ENCODE measurements around the gene LAMTOR5.
A peak's percentile ranks its signal among the peaks of the same experiment; 100 is the strongest.
"Not testable (repeated sequence)": the region's sequence is repeated elsewhere in the genome, so short reads cannot be mapped to it uniquely, and the experiment has no call there.

LAMTOR5 gene

DNA sequence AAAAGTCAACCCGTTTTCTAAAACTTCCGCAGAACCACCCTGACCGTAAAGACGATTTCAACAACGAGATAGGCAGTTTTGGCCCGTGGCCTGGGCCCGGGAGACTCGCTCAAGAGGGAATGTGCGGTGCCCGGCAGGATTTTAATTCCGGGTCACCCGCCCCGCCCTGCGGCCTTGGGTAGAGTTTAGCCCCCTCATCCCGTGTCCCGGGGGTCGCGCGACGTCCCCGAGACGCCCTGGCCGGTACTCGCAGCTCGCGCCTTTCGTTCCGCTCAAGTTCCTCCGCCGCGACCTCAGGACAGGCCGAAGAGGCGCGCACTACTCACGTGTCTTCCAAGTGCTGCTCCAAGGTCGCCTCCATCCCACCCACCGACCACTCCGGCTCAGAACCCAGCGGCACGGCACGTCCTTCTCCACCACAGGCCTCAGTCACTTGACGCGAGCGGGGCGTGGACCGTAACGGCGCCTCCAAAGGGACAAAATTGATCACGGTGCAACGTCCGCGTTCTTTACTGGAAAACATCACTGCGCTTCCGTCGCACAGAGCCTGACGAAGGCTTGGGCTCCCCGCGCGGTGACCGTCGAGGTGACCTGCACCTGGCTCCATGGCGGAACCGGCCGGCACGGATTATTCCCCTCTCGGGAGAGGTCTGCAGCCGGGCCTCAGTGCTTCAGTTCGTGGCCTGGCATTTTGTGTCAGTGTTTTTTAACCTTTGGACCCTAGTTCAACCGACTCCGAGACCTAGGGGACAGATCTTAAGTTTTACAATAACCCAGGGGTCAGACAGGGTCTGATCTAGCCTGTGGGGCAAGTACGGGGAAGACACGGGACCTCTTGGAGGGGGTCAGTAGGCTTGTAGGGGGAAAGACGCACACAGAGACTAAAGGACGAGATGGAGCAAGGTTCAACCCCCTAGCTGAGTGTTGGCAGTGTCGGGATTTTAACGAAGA, at the start of gene LAMTOR5:
Gene LAMTOR5, minus strand, starts transcription at position 435 of the 951 bp plus-strand sequence. Its CDS starts 74 bp downstream, at position 361.
- no peak for DNase-seq (ENCODE audit: low read depth)

DNA sequence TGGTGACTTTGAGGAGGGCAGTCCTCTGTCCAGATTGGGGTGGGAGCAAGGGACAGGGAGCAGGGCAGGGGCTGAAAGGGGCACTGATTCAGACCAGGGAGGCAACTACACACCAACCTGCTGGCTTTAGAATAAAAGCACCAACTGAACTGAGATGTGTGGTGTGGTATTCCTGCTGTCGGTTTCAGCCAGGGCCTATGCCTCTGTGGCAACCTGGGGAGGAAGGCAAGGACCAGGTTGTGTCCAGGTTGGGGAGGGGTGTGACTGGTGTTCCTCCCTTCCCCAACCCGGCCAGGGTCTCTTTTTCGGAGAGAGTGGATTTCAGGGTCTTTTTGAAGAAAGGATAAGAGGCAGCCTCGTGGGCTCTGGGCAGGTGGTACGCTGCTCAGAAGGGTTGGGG, 49.7 kb upstream of the LAMTOR5 start:
- DNase-seq (ENCODE audit: low read depth): no peak

DNA sequence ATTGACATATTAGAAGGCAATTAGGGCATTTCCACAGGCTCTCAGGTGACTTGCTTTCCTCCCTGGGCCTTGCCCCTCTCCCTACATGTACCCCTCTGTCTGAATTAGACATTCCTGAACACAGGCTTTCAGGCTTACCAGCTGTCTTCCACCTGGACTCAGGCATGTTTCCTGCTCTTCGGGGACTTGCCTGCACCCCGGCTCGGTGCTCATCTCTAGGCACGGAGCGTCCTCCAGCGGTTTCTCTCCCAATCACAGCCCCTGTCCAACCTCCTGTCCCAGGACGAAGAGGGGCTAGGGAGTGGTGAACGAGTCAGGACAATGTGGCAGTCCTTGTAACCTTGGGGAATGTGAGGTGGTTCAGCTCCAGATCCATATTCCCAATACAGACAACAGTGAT, 47.7 kb upstream of the LAMTOR5 start:
- no peak for DNase-seq (ENCODE audit: low read depth)

DNA sequence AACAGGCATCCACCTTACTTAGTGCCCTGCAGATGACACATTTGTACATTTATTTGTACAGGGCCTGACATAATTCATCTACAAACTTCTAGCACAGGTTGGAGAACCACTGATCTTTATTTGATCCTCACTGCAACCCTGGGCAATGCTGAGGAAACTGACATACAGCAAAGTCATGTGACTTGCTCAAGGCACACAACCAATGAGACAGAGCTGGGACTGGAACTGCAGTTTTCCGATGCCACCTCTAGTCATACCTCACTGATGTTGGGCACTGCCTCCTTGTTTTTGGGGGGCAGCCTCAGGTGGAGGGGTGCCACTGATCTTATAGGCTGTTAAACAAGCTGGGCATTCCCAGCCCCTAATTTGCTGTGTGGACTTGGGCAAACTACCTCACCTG, 46.8 kb upstream of the LAMTOR5 start:
- no peak for DNase-seq (ENCODE audit: low read depth)

DNA sequence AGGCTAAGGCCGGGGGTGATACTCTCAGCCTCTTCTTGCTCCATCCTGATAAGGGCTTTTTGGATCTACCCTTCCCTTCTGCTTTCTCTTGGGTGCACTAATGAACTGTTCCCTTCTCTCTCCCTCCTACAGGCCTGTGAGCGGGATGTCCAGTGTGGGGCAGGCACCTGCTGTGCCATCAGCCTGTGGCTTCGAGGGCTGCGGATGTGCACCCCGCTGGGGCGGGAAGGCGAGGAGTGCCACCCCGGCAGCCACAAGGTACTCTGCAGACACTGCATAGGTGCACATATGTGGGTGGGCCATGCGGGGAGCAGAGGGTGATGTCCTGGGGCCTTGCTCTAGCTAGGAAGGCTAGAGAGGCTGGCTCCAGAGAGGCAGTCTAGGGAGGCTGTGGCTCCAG, 46.3 kb upstream of the LAMTOR5 start:
- DNase-seq (ENCODE audit: low read depth): no peak

DNA sequence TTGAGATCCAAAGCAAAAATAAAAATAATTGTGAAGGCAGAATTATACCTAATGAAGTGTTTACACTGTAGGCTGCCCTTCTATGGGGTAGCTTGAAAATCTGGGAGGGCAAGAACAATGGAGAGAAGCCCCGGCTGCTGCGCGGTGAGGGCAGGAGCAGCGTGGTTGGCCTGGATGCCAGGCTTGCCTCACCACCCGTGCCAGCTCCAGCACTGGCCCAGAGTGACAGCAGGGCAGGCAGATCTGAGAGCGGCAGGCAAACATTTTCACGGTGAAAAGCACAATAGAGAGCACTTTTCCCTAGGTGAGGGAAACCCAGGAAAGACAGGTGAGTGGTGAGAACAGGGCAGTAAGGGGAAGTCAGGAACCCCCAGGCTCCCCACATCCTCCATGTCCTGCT, 44.8 kb upstream of the LAMTOR5 start:
- no peak for DNase-seq (ENCODE audit: low read depth)

DNA sequence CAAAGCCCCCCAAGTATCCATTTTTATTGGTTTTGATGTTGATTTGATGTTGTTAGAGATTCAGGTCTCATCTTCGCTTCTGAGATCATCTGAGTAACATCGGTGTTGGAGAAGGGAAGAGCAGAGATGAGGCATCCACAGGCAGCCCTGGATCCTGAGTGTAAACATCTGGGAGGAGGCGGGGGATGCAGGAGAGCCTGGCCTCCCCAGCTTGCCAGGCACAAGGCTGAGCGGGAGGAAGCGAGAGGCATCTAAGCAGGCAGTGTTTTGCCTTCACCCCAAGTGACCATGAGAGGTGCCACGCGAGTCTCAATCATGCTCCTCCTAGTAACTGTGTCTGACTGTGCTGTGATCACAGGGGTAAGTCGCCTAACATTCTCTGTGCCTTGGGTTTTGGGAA, 43.4 kb upstream of the LAMTOR5 start, which contains the start of gene PROK1:
Gene PROK1, plus strand, starts transcription at position 221 of the 400 bp plus-strand sequence. Its CDS starts 68 bp downstream, at position 289.
- DNase-seq (ENCODE audit: low read depth): no peak

DNA sequence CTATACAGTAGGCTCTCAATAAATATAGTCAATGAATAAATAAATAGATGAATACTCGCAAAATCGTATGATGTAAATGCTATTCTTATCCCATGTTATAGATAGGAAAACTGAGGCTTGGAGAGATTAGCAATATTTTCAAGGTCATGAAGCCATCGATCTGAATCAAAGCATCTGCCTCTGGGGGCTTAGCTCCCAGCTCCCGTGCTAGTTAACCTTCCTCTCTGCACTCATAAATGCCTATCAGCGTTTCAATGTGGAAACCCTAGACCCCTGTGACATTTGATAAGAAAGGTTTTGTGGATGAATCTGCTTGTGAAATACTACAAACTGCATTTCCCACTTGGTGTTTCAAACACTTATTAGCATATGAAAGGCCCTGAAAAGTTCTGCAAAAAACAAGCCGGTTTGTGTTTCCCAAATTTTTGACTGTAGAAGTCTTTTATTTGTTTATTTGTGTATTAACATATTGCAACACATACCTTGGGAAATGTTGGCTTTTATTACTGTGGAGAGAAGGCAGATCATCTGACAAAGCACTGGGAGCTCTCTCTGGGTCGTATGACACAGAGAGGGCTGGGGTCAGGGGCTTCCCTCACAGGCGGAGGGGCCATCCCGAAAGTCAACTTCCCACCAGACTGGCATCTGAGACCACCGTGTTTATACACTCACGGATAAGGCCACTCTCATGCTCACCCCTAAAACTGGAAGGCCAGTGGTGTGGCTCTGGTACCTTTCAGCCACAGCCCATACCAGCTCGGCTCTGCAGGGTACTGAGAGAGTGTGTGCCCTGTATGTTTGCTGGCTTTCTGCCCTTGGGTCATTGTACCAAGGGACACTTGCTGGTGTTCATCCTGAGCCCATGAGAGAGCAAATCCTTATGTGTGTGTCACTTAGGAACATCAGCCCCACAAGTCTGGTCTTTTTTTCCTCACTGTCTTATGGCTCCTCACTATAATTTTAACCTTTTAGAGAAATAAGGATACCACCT, 42.5 kb upstream of the LAMTOR5 start:
- DNase-seq (ENCODE audit: low read depth): no peak

DNA sequence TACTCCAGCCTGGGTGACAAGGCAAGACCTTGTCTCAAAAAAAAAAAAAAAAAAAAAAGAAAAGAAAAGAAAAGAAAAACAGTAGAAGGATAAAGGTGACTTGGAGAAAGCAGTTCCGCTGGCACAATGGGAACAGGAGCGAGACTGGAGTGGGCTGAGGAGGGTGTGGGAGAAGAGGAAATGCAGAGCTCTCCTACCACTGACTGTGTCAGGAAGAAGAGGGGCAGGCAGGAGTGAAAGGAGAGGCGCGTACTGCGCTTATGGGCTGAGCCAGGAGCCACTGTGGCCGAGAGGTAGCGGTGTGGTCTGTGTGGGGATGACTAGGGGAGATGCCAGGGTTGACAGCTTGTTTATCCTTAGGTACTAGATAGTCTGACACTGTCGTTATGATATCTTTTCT, 37.1 kb upstream of the LAMTOR5 start:
- no peak for DNase-seq (ENCODE audit: low read depth)

DNA sequence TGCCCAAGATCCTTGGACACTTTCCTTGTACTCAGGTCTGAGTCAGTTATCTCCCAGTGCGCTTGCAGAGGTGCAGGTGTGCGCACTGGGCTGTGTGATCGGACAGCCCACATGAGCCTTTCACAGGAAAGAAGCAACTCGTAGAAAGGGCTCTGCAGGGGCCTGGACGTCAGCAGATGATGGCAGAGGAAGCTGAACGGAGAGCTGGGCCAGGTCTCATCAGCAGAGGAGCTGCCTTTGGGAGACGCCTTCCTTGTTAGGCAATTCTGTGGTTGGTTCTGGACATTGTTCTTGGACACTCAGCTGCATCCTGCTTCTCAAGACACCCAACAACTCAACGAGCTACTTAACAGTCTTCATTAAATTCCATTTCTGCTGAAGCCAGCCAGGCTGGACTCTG, 36.0 kb upstream of the LAMTOR5 start:
- DNase-seq (ENCODE audit: low read depth): no peak

DNA sequence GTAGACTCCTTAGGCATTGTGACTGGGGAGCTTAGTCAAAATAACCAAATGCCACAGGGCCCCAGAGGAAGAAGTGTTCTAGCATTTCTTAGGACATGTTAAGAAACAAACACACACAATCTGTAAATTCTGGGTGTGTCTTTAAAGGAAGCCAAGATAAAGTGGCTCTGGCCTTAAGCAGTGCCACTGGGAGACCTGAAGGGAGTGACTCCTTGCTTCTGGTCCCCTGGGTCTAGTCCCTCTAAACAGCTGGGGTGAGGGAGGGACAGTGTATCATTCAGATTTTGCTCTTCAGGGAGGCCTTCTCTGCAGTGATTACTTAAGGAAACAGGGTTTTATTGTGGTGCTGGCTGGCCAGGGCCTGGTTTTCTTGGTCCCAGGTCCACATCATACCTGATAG, 34.4 kb upstream of the LAMTOR5 start:
- no peak for DNase-seq (ENCODE audit: low read depth)

DNA sequence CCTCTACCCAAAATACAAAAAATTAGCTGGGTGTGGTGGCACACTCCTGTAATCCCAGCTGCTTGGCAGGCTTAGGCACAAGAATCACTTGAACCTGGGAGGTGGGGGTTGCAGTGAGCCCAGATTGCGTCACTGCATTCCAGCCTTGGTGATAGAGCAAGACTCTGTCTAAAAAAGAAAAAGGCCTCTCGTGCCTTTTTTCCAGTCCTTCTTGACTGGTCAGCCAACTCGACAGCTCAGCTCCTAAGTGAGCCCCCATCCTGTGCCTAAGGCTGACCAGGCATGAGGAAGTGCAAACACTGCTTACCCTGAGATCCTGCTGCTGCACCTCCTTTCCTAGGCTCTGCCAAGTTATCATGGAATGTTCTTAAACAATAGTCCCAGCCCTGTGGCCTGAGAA, 33.4 kb upstream of the LAMTOR5 start:
- peak; percentile 42 for DNase-seq (ENCODE audit: low read depth)

DNA sequence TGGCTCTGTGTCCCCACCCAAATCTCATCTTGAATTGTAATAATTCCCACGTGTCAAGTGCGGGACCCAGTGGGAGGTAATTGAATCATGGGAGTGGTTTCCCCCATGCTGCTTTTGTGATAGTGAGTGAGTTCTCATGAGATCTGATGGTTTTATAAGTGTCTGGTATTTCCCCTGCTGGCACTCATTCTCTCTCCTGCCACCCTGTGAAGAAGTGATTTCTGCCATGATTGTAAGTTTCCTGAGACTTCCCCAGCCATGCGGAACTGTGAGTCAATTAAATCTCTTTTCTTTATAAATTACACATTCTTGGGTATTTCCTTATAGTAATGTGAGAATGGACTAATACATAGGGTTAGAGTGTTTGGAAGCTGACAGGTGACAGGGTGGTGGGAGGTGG, 32.4 kb upstream of the LAMTOR5 start:
- DNase-seq (ENCODE audit: low read depth): not testable (repeated sequence)

DNA sequence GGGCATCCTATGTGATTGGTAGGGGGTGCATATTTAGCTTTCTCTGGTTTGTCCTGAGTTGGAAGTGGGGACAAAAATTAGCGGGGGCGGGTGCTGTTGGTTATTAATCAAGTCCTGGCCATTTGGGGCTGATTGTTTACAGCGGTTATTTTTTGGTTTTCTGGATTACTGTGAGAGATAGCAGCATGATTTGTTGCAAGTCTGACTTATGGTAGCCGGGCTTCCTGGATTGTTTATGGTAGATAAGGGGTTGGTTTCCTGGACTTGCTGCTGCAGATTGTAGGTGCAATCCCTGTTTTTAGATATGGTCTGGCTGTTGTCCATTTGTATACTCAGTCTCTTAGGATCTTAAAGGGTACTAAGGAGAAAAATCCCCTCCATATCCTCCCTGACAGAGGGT, 31.4 kb upstream of the LAMTOR5 start:
- DNase-seq (ENCODE audit: low read depth): no peak

DNA sequence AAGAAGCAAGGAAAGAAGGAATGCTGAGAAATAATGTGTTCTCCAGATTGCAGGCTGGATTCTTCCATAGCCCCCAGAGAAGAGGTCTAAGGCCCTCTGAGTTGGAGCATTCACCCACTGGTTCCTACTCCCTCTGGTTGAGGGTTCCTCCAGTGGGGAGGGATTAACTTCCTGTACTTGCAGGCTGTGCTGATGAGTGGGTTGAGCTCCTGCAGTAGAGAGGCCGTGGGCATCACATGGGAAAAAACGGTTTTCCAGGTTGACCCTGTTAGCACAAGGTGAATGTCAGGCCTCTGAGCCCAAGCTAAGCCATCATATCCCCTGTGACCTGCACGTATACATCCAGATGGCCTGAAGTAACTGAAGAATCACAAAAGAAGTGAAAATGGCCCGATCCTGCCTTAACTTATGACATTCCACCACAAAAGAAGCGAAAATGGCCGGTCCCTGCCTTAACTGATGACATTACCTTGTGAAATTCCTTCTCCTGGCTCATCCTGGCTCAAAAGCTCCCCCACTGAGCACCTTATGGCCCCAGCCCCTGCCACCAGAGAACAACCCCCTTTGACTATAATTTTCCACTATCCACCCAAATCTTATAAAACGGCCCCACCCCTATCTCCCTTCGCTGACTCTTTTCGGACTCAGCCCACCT, 30.3 kb upstream of the LAMTOR5 start:
- DNase-seq (ENCODE audit: low read depth): not testable (repeated sequence)

DNA sequence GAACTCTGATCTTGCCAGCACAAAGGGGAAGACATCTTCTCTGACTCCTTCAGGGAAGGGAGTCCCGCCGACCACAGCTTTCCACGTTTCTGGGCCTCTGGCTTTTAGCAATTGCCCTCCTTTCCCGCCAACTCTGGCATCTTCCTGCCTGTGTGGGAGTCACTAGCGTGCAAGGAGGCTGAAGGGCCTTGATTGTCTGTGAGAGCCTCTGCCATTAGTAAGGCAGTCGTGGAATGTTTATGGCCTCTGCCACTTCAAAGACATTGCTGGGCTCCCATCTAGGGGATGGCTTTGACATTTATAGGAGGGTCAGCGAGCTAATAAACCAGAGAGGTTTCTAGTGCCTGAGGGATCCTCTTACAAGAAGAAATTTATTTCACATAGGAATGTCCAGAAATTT, 29.1 kb upstream of the LAMTOR5 start:
- DNase-seq (ENCODE audit: low read depth): no peak

DNA sequence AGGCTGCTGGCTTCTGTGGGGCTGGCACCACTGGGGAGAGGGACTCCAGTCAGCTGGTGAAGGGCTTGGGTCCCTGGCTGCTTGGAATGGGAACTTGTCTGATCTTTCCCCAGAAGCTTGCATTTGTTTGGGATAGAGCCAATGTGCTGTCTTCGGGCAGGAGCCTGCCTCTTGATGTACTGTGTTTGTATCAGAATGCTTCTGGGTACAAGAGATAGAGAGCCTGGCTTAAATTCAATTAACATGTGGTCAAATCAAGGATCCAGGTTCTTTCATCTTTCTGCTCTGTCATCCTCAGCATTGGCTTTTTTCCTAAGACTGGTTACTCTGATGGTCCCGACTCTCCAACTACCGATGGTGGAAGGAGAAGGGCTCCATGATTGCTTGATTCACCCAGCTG, 27.5 kb upstream of the LAMTOR5 start:
- DNase-seq (ENCODE audit: low read depth): no peak

DNA sequence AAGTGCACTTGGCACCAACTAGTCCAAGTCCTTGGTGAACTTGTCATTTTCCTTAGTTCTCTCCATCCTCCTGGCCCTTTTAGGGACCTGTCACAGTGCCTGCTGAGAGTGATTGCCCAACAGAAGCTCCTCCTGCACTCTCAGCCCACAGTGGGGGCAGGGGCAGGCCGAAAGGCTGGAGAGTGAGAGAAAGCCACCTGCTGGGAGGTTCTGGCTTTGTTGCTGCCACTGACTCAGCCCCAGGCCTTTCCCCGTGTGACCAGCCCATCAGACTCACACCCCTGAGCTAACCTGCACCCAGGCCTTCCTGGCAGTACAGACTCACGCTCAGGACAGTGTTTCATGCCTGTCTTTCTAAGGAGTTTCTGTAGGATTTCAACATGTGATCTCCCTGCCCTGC, 26.3 kb upstream of the LAMTOR5 start:
- no peak for DNase-seq (ENCODE audit: low read depth)

DNA sequence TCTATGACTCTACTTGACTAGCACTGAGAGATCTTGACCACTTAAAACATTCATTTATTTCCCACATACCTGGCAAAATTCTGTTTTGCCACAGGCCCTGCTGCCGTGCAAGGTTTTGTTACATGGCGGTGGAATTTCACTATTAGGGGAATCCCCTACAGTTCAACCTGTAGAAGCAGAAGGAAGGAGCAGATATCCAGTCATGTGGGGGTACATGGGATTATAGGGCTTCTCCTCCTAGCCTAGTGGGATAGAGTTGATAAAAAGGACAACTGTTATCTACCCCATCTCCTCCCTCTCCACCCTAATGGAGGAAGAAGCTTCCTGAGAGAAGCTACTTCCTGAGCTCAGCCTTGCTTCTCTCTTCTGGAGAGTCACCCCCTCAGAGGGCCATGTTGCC, 25.7 kb upstream of the LAMTOR5 start:
- no peak for DNase-seq (ENCODE audit: low read depth)

DNA sequence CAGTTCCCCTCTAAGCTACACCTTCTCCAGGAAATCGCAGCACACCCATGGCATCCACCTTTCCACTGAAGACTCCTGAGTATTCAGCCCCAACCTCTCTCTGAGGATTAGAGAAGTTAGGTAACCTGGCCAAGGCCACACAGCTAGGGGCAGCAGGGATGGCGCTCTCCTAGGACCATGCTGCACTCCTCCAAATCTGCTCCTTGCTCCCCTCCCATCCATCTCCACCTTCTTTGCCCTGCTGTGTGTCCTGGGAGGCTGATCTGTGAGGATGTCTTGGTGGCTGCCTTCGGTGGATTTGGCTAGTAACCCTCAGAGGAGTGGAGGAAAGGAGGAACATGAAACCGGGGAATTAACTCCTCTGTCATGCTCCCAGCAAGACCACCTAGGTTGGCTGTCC, 23.4 kb upstream of the LAMTOR5 start:
- no peak for DNase-seq (ENCODE audit: low read depth)

DNA sequence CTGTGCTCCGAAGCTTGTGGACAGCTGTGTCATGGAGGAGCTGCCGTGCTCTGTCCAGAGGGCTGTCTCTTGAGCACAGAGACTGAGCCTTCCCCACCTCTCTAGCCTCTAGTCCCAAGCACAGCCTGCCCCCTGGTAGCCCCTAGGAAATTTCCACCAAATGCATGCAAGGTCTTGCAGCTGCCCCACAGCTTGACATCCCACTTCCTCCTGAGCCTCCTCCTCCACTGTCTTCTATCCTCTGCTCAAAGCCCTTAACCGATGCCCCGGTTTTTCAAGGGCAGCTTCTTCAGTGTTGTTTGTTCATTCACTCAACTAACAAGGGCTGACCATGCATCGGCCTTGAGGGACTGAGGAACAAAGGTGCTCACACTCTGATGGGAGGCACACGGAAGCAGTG, 22.9 kb upstream of the LAMTOR5 start:
- DNase-seq (ENCODE audit: low read depth): no peak

DNA sequence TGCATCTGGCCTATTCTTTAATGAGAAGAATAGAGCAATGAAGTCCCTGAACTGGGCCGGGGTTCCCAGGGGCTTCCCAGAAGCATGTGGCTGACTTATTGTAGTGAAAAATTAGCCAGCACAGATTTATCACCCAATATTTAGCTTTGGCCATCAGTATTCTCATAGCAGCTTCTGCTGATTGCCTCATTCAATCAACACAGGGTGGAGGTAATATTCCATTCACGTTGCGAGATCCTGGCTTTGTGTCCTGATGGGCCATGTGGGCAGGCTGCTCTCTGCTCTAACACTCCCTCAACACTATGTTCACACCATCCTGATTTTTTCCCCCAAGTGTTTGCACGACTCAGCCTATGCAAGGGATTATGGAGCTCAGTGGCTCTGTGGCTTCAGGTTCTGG, 21.5 kb upstream of the LAMTOR5 start:
- no peak for DNase-seq (ENCODE audit: low read depth)

Measured in GM04503 (cell line).